ENCODE measurements around the gene BMPR1B.
A peak's percentile ranks its signal among the peaks of the same experiment; 100 is the strongest.

The BMPR1B gene

DNA sequence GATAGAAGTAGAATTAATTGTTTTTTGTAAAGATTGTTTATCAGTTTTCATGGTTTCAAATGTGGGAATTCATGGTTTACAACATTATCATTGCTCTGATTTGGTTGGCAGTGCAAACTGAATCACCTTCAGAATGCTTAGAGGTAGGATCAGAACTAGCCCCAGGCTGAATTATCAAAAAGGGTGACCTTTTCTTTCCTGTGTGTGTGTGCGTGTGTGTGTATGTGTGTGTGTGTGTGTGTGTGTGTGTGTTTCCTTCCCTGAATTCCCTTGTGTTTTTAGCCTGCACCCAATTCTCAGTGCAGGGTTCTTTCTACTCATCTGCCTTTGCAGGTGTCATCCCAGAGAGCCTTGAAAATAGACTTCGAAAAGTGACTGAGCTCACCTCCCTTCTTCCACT lies 125.0 kb downstream of the BMPR1B start:
- no peaks in the 10 kb centered on the region for H3K36me3 ChIP-seq (replicated peaks)
- TF ChIP-seq, protein P1, sequence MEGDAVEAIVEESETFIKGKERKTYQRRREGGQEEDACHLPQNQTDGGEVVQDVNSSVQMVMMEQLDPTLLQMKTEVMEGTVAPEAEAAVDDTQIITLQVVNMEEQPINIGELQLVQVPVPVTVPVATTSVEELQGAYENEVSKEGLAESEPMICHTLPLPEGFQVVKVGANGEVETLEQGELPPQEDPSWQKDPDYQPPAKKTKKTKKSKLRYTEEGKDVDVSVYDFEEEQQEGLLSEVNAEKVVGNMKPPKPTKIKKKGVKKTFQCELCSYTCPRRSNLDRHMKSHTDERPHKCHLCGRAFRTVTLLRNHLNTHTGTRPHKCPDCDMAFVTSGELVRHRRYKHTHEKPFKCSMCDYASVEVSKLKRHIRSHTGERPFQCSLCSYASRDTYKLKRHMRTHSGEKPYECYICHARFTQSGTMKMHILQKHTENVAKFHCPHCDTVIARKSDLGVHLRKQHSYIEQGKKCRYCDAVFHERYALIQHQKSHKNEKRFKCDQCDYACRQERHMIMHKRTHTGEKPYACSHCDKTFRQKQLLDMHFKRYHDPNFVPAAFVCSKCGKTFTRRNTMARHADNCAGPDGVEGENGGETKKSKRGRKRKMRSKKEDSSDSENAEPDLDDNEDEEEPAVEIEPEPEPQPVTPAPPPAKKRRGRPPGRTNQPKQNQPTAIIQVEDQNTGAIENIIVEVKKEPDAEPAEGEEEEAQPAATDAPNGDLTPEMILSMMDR (IDR thresholded peaks at IDR 0.05; ENCODE audit: low read depth, low read length, missing control alignments), result no peak
- H3K4me3 ChIP-seq (ENCODE audit: low read depth, low read length), result no peak overlapping the region
- no peak overlapping the region for H3K27ac ChIP-seq
- no peaks in the 10 kb centered on the region for H3K27me3 ChIP-seq (replicated peaks)
- DNase-seq, result no peak
- in situ Hi-C loops (cut with HindIII; ENCODE audit: low pct_ligation_motif_present, low sequenced_read_pairs), result no loop called here

DNA sequence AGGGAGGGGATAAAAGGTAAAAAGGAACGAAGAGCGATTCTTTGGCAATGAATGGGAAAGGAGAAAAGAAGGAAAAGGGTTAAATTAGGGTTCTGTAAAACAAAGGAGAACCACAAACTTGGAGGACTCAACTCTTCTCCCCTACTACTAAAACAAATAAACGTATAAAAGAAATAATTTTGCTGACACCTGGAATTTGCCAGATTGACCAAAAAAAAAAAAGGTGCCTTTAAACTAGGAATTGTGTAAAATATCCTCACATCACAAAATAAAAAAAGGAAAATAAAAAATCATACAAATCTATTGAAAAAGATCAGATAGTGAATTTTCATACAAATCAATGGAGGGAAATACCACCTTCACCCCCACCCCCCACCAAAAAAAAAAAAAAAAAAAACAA lies 129.3 kb downstream of the BMPR1B start:
- TF ChIP-seq, protein P1 (IDR thresholded peaks at IDR 0.05; ENCODE audit: low read depth, low read length, missing control alignments), result no peak
- Histone ChIP-seq H3K27me3 (replicated peaks) (no peaks in the 10 kb centered on the region), H3K36me3 (replicated peaks) (no peaks in the 10 kb centered on the region), H3K4me3 (ENCODE audit: low read depth, low read length) (no peak overlapping the region), H3K27ac (no peak overlapping the region)
- DNase-seq, result no peak
- in situ Hi-C loops (cut with HindIII; ENCODE audit: low pct_ligation_motif_present, low sequenced_read_pairs), result no loop called here

DNA sequence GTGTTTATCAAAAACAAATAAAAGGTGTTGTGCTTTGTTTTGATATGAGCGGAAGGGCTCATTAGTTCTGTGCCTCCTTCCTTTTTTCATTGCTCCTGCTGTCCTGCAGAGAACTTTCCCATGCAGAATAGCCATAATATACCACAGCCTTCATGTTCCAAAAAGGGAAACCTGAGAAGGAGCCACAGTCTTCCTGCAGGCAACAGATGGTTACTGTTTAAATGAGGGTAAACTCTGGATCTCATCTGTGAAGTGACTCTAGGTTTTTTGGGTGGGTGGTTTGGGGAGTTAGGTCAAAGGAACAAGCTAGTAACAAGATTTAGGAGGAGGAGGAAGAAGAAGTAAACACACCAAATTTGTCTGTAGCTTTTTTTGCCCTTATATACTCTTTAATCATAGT lies 131.8 kb downstream of the BMPR1B start:
- Histone ChIP-seq H3K27me3 (replicated peaks) (no peaks in the 10 kb centered on the region), H3K27ac (no peak overlapping the region), H3K4me3 (ENCODE audit: low read depth, low read length) (no peak overlapping the region), H3K36me3 (replicated peaks) (no peaks in the 10 kb centered on the region)
- in situ Hi-C loops (cut with HindIII; ENCODE audit: low pct_ligation_motif_present, low sequenced_read_pairs), result no loop called here
- DNase-seq, result no peak
- TF ChIP-seq, protein P1 (IDR thresholded peaks at IDR 0.05; ENCODE audit: low read depth, low read length, missing control alignments), result no peak

DNA sequence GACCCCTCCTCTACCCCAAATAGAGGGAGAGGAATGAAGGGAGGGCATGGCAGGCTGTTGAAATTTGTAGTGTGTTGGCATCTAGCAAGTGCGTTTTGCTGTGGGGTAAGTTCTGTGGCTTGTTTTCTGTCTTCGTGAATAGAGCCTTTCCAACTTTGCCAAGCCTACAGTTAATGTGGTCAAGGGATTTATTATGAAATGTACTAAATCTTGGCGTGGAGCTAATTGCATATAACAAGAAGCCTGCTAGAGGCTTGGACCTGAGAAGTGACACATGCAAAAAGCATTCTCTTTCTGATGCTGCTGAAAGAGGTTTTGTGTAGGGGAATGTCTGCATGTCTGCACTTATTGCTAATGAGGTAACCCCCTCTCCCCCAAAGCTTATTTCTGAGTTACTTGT lies 132.2 kb downstream of the BMPR1B start:
- in situ Hi-C loops (cut with HindIII; ENCODE audit: low pct_ligation_motif_present, low sequenced_read_pairs), result no loop called here
- Histone ChIP-seq H3K27me3 (replicated peaks) (no peaks in the 10 kb centered on the region), H3K4me3 (ENCODE audit: low read depth, low read length) (no peak overlapping the region), H3K27ac (no peak overlapping the region), H3K36me3 (replicated peaks) (no peaks in the 10 kb centered on the region)
- DNase-seq, result peak; percentile 8
- TF ChIP-seq, protein P1 (IDR thresholded peaks at IDR 0.05; ENCODE audit: low read depth, low read length, missing control alignments), result no peak

DNA sequence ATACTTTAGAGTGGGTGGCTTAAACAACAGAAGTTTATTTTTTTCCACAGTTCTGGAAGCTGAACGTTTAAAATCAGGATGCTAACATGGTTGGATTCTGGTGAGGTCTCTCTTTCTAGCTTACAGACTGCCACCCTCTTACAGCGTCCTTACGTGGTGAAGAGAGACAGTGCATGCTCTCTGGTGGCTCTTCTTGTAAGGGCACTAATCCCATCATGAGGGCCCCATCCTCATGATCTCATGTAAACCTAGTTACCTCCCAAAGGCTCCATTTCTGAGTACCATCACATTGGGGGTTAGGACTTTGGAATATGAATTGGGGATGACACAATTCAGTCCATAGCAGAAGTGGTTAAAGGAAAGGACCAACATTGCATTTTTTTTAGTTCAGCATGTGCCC lies 132.8 kb downstream of the BMPR1B start:
- DNase-seq, result no peak
- TF ChIP-seq, protein P1 (IDR thresholded peaks at IDR 0.05; ENCODE audit: low read depth, low read length, missing control alignments), result no peak
- no peaks in the 10 kb centered on the region for H3K36me3 ChIP-seq (replicated peaks)

DNA sequence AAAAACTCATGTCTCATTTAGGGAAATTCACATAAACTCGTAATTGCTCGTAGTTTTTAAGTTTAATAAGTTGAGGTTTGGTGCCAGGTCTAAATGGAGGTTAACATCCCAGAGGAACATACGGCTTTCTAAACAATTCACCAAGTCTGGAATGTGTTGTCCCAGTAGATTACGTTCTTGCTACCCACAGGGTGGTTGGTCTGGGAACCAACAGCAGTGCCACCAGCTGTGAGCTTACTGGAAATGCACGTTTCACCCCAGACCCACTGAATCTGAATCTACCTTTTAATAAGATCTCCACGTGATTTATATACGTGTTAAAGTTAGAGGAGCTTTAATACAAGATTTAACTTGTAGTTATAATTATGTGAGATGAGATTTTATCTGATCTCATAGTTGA lies 134.3 kb downstream of the BMPR1B start:
- TF ChIP-seq, protein P1 (IDR thresholded peaks at IDR 0.05; ENCODE audit: low read depth, low read length, missing control alignments), result peak; percentile 24
- Histone ChIP-seq H3K36me3 (replicated peaks) (no peaks in the 10 kb centered on the region), H3K27me3 (replicated peaks) (no peaks in the 10 kb centered on the region), H3K27ac (no peak overlapping the region), H3K4me3 (ENCODE audit: low read depth, low read length) (no peak overlapping the region)
- peak; percentile 3 for DNase-seq
- in situ Hi-C loops (cut with HindIII; ENCODE audit: low pct_ligation_motif_present, low sequenced_read_pairs), result no loop called here

More for the DNA sequence above, 132.8 kb downstream of the BMPR1B start:
- in situ Hi-C loops (cut with HindIII; ENCODE audit: low pct_ligation_motif_present, low sequenced_read_pairs), result no loop called here
- H3K4me3 ChIP-seq (ENCODE audit: low read depth, low read length), result no peak overlapping the region
- no peak overlapping the region for H3K27ac ChIP-seq
- no peaks in the 10 kb centered on the region for H3K27me3 ChIP-seq (replicated peaks)

Measured in brain microvascular endothelial cell (primary cell).